Osteoblast (primary cell): ENCODE results near the gene CLNK. TPM values are rescaled to one million over a fixed set of nuclear protein-coding genes. Genes with fewer than 3 reads are reported as not detected.

Source experiments
- DNase-seq: peaks from one replicate; pipeline ENCODE4 v3.0.0; 2011; ENCODE audit warnings: low spot score, mixed read lengths; ENCODE audit not compliant: insufficient read length; ENCODE audit errors: missing footprints
- H2AFZ ChIP-seq: 2 replicates; pipeline ENCODE4 v1.6.0; 2011; ENCODE audit warnings: mild to moderate bottlenecking, low read length
- H3K27ac ChIP-seq: 2 replicates; pipeline ENCODE4 v1.5.1; 2011; ENCODE audit warnings: mild to moderate bottlenecking, low read depth, low read length, moderate library complexity
- H3K27me3 ChIP-seq: 2 replicates; pipeline ENCODE4 v1.6.0; 2012; ENCODE audit warnings: mild to moderate bottlenecking, control low read depth, inconsistent platforms, low read length, moderate library complexity; ENCODE audit not compliant: insufficient read depth
- H3K36me3 ChIP-seq: 2 replicates; pipeline ENCODE4 v1.5.1; 2011; ENCODE audit warnings: mild to moderate bottlenecking, low read length, control low read depth, moderate library complexity; ENCODE audit not compliant: insufficient read depth
- H3K4me1 ChIP-seq: 2 replicates; pipeline ENCODE4 v1.5.1; 2011; ENCODE audit warnings: mild to moderate bottlenecking, low read length, control low read depth, moderate library complexity; ENCODE audit not compliant: insufficient read depth
- H3K4me2 ChIP-seq: 2 replicates; pipeline ENCODE4 v1.6.0; 2011; ENCODE audit warnings: mild to moderate bottlenecking, low read length; ENCODE audit not compliant: insufficient read depth
- H3K4me3 ChIP-seq: fragments of 200-600 bp; sonication (generic); 3 replicates; pipeline ENCODE4 v1.5.1; 2012; ENCODE audit warnings: mild to moderate bottlenecking, low read length, inconsistent platforms; ENCODE audit not compliant: insufficient read depth
- H3K79me2 ChIP-seq: 2 replicates; pipeline ENCODE4 v1.6.0; 2012; ENCODE audit warnings: mild to moderate bottlenecking, low read length, control low read depth, inconsistent platforms; ENCODE audit not compliant: insufficient read depth
- H3K9me3 ChIP-seq: 2 replicates; pipeline ENCODE4 v1.5.1; 2011; ENCODE audit warnings: low read depth, low read length, control low read depth
- H4K20me1 ChIP-seq: 2 replicates; pipeline ENCODE4 v1.6.0; 2012; ENCODE audit warnings: mild to moderate bottlenecking, low read length, control low read depth; ENCODE audit not compliant: insufficient read depth
- total RNA-seq: library from RNA; depleted of rRNA; stranded (reverse); fragments of >200 nt; gene quantifications from 2 replicates; pipeline ENCODE4 v1.2.3, GENCODE V29; 2012
- TF ChIP-seq, protein P1 (sequence below): IDR thresholded peaks from 2 replicates; pipeline ENCODE4 v1.5.1; 2011; ENCODE audit warnings: mild to moderate bottlenecking, low read depth, low read length, moderate library complexity; ENCODE audit errors: extremely low read depth

Gene CLNK
- total RNA-seq, 1 donor, result not detected

DNA sequence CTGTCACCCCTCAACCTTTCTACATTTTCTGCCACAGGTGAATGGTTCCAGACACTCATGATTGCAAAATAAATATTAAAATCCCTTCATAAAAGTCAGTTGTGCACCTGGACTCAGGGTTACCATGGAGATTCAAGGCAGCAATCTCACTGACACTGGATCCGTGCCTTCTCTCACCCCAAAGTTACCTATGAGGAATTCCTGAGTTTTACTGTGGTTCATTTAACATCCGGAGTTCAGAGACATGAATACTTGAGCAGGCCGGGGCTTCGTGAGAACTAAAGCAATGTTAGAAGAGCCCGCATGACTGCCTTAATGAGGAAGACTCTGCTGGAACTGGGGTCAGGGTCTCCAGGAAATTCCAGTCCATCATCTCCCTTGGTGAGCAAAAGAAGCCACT, 12.5 kb upstream of the CLNK start:
- Histone ChIP-seq H3K36me3 (no peaks in the 10 kb centered on the region), H3K27me3 (no peaks in the 10 kb centered on the region), H4K20me1 (no peaks in the 10 kb centered on the region), H3K9me3 (no peaks in the 10 kb centered on the region), H3K79me2 (no peaks in the 10 kb centered on the region), H3K4me3 (no peak overlapping the region), H3K4me1 (no peaks in the 10 kb centered on the region), H2AFZ (no peak overlapping the region), H3K27ac (no peak overlapping the region), H3K4me2 (no peak overlapping the region)
- no peak for DNase-seq
- TF ChIP-seq, protein P1, sequence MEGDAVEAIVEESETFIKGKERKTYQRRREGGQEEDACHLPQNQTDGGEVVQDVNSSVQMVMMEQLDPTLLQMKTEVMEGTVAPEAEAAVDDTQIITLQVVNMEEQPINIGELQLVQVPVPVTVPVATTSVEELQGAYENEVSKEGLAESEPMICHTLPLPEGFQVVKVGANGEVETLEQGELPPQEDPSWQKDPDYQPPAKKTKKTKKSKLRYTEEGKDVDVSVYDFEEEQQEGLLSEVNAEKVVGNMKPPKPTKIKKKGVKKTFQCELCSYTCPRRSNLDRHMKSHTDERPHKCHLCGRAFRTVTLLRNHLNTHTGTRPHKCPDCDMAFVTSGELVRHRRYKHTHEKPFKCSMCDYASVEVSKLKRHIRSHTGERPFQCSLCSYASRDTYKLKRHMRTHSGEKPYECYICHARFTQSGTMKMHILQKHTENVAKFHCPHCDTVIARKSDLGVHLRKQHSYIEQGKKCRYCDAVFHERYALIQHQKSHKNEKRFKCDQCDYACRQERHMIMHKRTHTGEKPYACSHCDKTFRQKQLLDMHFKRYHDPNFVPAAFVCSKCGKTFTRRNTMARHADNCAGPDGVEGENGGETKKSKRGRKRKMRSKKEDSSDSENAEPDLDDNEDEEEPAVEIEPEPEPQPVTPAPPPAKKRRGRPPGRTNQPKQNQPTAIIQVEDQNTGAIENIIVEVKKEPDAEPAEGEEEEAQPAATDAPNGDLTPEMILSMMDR, result no peak

DNA sequence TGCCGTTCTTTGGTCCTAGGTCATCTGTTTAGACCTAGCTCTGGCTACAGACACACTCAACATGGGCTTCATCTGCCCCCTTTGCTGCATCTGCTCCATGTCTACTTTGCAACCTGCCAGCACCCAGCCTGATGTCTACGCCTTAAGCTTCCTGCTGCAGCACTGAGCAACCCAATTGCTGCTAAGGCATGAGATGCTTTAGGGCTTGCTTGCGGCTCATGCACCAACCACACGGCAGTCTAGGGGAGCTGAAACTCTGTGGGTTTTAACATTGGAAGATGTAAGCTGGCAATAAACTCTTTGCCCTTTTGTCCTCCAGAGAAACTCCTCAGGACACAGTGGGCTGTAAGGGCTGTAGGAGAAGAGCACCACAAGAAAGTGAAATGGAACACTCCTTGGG, 11.7 kb upstream of the CLNK start:
- no peak for DNase-seq

DNA sequence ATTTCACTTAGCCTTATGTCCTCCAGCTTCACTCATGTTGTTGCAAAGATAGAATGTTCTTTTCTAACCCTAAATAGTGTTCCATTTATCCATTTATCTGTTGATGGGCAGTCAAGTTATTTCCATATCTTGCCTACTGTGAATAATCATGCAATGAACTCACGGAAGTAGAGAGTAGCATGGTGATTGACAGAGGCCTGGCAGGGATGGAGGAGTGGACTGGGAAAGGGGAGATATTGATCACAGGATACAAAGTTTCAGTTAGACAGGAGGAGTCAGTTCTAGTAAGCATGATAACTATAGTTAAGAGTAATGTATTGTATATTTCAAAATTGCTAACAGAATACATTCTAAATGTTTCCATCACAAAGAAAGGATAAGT, 10.3 kb upstream of the CLNK start:
- Histone ChIP-seq H2AFZ (no peak overlapping the region), H3K9me3 (no peaks in the 10 kb centered on the region), H3K4me3 (no peak overlapping the region), H3K27ac (no peak overlapping the region), H3K27me3 (no peaks in the 10 kb centered on the region), H3K36me3 (no peaks in the 10 kb centered on the region), H3K4me1 (no peaks in the 10 kb centered on the region), H4K20me1 (no peaks in the 10 kb centered on the region), H3K4me2 (no peak overlapping the region), H3K79me2 (no peaks in the 10 kb centered on the region)
- DNase-seq, result no peak
- TF ChIP-seq, protein P1, result no peak

More for the DNA sequence above, 11.7 kb upstream of the CLNK start:
- Histone ChIP-seq H3K36me3 (no peaks in the 10 kb centered on the region), H2AFZ (no peak overlapping the region), H3K79me2 (no peaks in the 10 kb centered on the region), H3K4me2 (no peak overlapping the region), H3K27me3 (no peaks in the 10 kb centered on the region), H3K27ac (no peak overlapping the region), H3K9me3 (no peaks in the 10 kb centered on the region), H4K20me1 (no peaks in the 10 kb centered on the region), H3K4me1 (no peaks in the 10 kb centered on the region), H3K4me3 (no peak overlapping the region)
- TF ChIP-seq, protein P1, result no peak

DNA sequence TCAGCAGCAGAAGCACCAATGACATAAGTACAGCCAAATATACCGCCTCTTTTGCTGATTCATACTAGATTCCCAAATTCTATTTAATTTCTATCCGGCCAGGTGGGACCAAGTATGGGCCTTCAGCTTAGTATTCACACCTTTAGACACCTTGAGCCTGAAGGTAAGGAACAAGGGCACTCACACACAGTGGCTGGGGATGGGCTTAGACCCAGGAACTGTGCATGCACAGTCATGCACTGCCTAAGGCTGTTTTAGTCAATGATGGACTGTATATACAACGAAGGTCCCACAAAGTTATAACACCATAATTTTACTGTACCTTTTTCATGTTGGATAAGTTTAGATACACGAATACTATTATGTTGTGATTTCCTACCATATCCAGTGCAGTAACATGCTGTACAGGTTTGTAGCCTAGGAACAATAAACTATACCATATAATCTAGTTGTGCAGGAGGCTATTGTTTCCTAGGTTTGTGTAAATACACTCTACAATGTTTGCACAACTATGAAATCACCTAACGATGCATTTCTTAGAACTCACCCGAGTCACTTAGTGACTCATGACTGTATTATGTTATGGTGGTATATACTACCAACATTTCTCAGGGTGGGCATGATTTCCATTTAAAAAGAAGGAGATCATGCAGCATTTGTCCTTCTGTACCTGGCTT, 9.7 kb upstream of the CLNK start:
- no peaks in the 10 kb centered on the region for H3K36me3 ChIP-seq
- no peaks in the 10 kb centered on the region for H3K4me1 ChIP-seq
- no peaks in the 10 kb centered on the region for H4K20me1 ChIP-seq
- no peak overlapping the region for H3K4me3 ChIP-seq
- no peak overlapping the region for H3K27ac ChIP-seq
- H3K9me3 ChIP-seq, result no peaks in the 10 kb centered on the region
- no peaks in the 10 kb centered on the region for H3K79me2 ChIP-seq
- H3K4me2 ChIP-seq, result no peak overlapping the region
- TF ChIP-seq, protein P1, result no peak
- no peaks in the 10 kb centered on the region for H3K27me3 ChIP-seq
- no peak for DNase-seq
- no peak overlapping the region for H2AFZ ChIP-seq
